Stimulated activated memory B cell treated with anti-CD40 and anti-IgM and Interleukin-4, amounts not matched to agents 10 μg/mL and 1 μg/mL and 100 μg/mL, for 72 hours (primary cell): ENCODE measurements around the gene USPL1.
"Not testable (repeated sequence)": the region's sequence is repeated elsewhere in the genome, so short reads cannot be mapped to it uniquely, and the experiment has no call there.

Source experiments
- ATAC-seq: fragments of 150-1000 bp; cut with Tn5 transposase; 2 replicates; pipeline ENCODE4 v1.10.0; 2021
- H3K27ac Mint-ChIP-seq: one replicate; pipeline ENCODE4 v1.8.0; 2022; ENCODE audit warnings: mild to moderate bottlenecking, mixed read lengths
- H3K27me3 Mint-ChIP-seq: one replicate; pipeline ENCODE4 v1.8.0; 2022; ENCODE audit warnings: mixed read lengths
- H3K36me3 Mint-ChIP-seq: one replicate; pipeline ENCODE4 v1.8.0; 2022; ENCODE audit warnings: mixed read lengths
- H3K4me1 Mint-ChIP-seq: one replicate; pipeline ENCODE4 v1.8.0; 2022; ENCODE audit warnings: mixed read lengths
- H3K4me3 Mint-ChIP-seq: one replicate; pipeline ENCODE4 v1.8.0; 2022; ENCODE audit warnings: mild to moderate bottlenecking, moderate library complexity, mixed read lengths
- H3K9me3 Mint-ChIP-seq: one replicate; pipeline ENCODE4 v1.8.0; 2022; ENCODE audit warnings: mixed read lengths

USPL1 gene

DNA sequence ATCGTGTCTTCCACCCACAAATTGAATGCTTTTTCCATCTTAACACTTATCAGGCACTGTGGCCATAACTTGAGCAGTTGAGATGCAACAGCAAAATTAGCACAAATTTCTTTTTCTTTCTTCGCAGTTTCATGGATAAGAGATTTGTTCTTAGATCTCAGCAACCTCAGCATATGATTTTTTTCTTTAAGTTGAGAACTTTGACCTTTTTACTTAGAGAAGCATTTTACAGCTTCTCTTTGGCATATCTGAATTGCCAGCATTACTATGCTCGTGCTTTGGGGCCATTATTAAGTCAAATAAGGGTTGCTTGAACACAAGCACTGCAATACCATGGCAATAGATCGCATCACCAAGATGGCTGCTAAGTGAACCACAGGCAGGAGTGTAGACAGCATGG is 16.1 kb downstream of the USPL1 start:
- peaks cover 5% of the 10 kb centered on the region for H3K9me3 Mint-ChIP-seq
- no peak overlapping the region for H3K4me3 Mint-ChIP-seq
- H3K4me1 Mint-ChIP-seq, result peaks cover 63% of the 10 kb centered on the region
- no peak overlapping the region for H3K27ac Mint-ChIP-seq
- no peaks in the 10 kb centered on the region for H3K27me3 Mint-ChIP-seq
- peaks cover 74% of the 10 kb centered on the region for H3K36me3 Mint-ChIP-seq
- ATAC-seq, result no peak

DNA sequence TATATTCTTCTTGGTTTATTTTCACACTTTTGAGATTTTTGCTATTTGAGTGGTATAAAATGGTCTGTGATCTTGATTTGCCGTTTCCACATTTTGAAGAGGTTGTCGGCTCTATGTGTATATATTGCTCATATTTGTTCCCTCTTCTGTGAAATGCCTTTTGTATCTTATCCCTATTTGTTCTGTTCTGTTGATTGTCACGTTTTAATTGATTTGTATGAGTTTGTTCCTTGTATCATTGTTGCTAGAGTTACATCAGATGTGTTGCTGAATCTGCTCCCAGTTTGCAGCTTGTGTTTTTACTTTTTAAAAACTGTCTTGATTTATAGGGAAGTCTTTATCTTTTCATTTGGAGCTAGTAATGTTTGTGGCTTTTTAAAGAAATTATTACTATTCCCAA is 17.1 kb downstream of the USPL1 start:
- ATAC-seq, result no peak
- Mint-ChIP-seq H3K4me3 (no peak overlapping the region), H3K27me3 (no peaks in the 10 kb centered on the region), H3K36me3 (peaks cover 69% of the 10 kb centered on the region), H3K9me3 (peaks cover 5% of the 10 kb centered on the region), H3K4me1 (peaks cover 53% of the 10 kb centered on the region), H3K27ac (no peak overlapping the region)

DNA sequence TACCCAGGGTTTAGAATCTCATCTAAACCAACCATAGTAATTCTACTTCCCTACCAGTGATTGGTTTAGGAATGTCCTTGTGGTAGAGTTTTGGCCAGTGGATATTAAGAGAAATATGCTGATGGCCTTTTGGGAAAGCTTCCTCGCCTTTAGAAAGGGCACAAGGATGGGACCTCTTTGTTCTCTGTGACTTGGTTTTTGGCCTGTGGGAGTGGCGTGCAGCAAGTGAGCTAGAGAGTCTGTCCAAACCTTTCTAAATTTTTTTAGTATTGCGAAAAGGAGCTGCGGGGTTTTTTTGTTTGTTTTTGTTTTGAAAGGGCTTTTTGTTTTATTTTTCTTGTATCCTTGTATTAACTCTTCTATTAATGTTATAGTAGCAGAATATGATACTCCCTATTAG is 20.6 kb downstream of the USPL1 start:
- H3K27ac Mint-ChIP-seq, result no peak overlapping the region
- peaks cover 50% of the 10 kb centered on the region for H3K4me1 Mint-ChIP-seq
- no peak overlapping the region for H3K4me3 Mint-ChIP-seq
- no peak for ATAC-seq
- H3K9me3 Mint-ChIP-seq, result peaks cover 5% of the 10 kb centered on the region
- H3K36me3 Mint-ChIP-seq, result peaks cover 68% of the 10 kb centered on the region
- H3K27me3 Mint-ChIP-seq, result no peaks in the 10 kb centered on the region

DNA sequence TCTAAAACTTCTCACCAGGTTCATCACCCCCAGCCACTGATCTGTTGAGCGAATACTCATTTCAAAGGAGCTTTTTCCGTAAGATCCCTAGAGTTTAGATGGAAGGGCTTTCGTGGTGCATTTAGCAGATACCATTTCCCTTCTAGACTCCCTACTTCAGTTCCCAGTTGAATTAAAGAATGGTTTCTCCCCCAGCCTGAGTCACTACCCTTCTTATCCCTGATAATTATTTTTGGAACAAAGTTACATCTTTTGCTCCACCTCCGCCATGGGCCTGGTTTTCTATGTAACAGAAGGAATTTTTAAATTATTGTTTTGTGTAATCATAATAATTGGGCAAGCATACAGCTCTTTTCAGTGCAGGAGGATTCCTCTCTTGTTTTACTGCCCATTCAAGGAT is 22.0 kb downstream of the USPL1 start:
- Mint-ChIP-seq H3K4me3 (no peak overlapping the region), H3K27ac (no peak overlapping the region), H3K4me1 (peaks cover 40% of the 10 kb centered on the region), H3K36me3 (peaks cover 60% of the 10 kb centered on the region), H3K9me3 (peaks cover 2% of the 10 kb centered on the region), H3K27me3 (no peaks in the 10 kb centered on the region)
- ATAC-seq, result no peak

DNA sequence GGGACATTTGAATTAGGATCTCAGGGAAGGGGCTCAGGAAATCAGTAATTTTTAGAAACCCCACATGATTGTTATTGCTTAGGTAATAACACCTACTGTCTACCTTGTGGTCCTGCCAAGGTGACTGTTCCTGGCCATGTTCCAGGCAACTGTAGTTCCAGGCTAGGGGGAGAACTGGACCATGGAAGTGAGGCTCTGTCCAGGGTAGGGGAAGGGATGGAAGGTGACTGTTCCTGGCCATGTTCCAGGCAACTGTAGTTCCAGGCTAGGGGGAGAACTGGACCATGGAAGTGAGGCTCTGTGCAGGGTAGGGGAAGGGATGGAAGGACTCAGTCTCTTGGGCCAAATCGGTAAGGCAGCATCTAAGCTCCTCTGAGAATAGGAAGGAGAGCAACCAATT is 23.5 kb downstream of the USPL1 start:
- H3K9me3 Mint-ChIP-seq, H3K27me3 Mint-ChIP-seq, ATAC-seq, H3K4me3 Mint-ChIP-seq: not testable (repeated sequence)
- Mint-ChIP-seq H3K4me1 (peaks cover 27% of the 10 kb centered on the region), H3K27ac (peak overlapping the region; percentile 42), H3K36me3 (peaks cover 50% of the 10 kb centered on the region)

DNA sequence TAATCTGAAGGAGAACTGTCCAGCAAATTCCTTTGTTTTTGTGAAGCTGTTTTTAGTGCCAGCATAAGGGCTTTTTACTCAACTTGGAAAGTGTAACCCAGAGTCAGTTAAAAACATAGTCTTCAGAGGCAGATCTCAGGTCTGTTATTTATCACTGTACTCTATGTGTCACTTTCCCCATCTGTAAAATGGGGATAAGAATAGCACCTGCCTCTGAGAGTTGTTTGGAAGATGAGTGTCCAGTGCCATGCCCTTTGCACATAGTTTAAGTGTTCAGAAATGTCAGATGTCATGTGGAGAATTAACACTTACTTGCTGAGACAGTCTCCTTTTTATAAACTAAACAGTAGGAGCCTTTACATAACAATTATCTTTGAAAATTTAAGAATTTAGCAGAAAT is 27.9 kb downstream of the USPL1 start:
- H3K27me3 Mint-ChIP-seq, result no peaks in the 10 kb centered on the region
- H3K4me1 Mint-ChIP-seq, result peaks cover 40% of the 10 kb centered on the region
- H3K9me3 Mint-ChIP-seq, result no peaks in the 10 kb centered on the region
- H3K36me3 Mint-ChIP-seq, result peaks cover 63% of the 10 kb centered on the region
- ATAC-seq, result no peak
- H3K4me3 Mint-ChIP-seq, result no peak overlapping the region
- no peak overlapping the region for H3K27ac Mint-ChIP-seq

DNA sequence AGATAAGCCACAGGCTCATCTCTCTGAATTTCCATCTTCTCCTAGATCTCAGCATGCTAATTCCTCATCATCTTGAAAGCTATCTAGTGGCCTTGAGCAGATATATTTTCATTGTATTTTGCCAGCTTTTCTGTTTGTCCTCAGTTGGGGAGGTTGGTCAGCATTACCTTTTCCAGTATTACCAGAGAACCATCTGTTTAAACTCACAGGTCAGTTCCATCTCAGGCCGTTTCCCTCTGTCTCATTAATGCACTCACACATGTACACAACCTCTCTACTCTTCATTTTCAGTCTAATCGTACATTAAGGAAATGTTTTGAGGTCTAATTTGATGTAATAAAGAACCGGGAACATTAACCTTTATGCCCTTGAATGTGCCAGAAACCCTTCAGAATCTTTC is 29.7 kb downstream of the USPL1 start:
- no peak overlapping the region for H3K4me3 Mint-ChIP-seq
- no peak for ATAC-seq
- peaks cover 42% of the 10 kb centered on the region for H3K4me1 Mint-ChIP-seq
- peak overlapping the region; percentile 77 for H3K27ac Mint-ChIP-seq
- H3K9me3 Mint-ChIP-seq, result no peaks in the 10 kb centered on the region
- H3K27me3 Mint-ChIP-seq, result no peaks in the 10 kb centered on the region
- peaks cover 60% of the 10 kb centered on the region for H3K36me3 Mint-ChIP-seq

DNA sequence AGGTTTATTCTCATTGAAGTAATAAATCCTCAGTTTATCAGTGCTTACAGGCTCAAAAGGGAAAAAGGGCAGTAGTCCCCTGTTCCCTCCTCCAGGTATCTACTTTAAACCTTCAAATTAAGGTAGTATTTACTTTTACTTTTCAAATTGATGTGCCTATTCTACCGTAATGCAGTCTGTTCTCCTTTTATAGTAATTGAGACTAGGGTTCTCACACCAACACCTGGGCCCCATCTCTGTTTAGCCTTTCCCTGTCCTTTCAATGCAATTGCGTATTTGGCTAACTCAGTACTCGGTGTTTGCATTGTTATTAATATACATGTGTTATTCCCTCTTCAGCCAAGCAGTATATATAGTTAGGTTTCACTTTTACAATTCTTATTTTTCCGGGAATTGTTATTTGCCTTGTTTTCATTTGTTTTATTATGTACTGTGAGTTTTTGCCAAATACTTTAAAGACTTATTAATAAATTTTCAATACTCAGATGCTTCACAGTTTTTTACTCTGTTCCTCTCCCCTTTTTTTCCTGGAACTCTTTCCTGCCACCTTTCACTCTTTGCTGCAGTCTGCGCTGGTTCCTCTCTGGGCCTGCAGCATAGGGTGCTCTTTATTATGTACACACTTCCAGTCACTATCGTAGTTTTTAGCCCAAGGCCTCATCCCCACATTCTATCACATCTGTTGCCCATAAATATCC is 30.3 kb downstream of the USPL1 start:
- Mint-ChIP-seq H3K4me3 (peak overlapping the region; percentile 51), H3K36me3 (peaks cover 60% of the 10 kb centered on the region), H3K9me3 (no peaks in the 10 kb centered on the region), H3K27ac (peak overlapping the region; percentile 77), H3K27me3 (no peaks in the 10 kb centered on the region), H3K4me1 (peaks cover 41% of the 10 kb centered on the region)
- peak; percentile 54 for ATAC-seq

DNA sequence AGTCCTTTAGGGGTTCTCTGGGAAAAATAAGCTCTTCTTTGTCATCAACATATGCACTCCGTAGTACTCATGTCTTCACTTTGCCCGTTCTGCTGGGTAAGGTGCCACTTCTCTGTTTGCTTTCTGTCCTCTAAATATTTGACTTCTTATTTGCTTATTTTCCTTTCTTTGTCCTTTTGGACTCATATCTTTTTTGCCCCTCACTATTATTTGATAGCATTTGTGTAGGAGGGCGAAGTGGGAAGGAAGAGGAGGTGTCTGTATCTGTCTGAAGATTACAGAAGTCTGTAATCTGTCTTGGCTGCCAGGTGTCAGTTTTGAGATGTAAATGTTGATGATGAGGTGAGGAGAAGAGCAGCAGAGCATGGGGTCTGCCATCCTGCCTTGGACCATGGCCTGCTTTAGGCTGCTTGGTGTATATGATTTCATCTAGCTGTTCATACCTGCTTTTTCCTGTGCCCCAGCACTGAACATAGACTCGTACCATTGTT is 30.8 kb downstream of the USPL1 start:
- peaks cover 61% of the 10 kb centered on the region for H3K36me3 Mint-ChIP-seq
- peak; percentile 66 for ATAC-seq
- peaks cover 38% of the 10 kb centered on the region for H3K4me1 Mint-ChIP-seq
- no peaks in the 10 kb centered on the region for H3K27me3 Mint-ChIP-seq
- peak overlapping the region; percentile 77 for H3K27ac Mint-ChIP-seq
- H3K4me3 Mint-ChIP-seq, result peak overlapping the region; percentile 51
- no peaks in the 10 kb centered on the region for H3K9me3 Mint-ChIP-seq

DNA sequence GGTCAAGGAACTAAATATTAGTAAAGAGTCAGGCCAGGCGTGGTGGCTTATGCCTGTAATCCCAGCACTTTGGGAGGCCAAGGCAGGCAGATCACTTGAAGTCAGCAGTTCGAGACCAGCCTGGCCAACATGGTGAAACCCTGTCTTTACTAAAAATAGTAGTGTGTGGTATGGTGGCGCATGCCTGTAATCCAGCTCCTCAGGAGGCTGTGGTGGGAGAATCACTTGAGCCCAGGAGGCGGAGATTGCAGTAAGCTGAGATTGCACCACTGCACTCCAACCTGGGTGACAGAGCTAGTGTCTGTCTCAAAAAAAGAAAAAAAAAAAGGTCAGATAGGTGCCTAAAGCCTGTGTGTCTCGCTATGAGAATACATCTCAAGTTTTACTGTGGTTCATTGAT is 33.9 kb downstream of the USPL1 start:
- not testable (repeated sequence) for H3K9me3 Mint-ChIP-seq, ATAC-seq, H3K4me3 Mint-ChIP-seq, H3K27me3 Mint-ChIP-seq
- Mint-ChIP-seq H3K36me3 (peaks cover 81% of the 10 kb centered on the region), H3K4me1 (peaks cover 40% of the 10 kb centered on the region), H3K27ac (peak overlapping the region; percentile 52)

DNA sequence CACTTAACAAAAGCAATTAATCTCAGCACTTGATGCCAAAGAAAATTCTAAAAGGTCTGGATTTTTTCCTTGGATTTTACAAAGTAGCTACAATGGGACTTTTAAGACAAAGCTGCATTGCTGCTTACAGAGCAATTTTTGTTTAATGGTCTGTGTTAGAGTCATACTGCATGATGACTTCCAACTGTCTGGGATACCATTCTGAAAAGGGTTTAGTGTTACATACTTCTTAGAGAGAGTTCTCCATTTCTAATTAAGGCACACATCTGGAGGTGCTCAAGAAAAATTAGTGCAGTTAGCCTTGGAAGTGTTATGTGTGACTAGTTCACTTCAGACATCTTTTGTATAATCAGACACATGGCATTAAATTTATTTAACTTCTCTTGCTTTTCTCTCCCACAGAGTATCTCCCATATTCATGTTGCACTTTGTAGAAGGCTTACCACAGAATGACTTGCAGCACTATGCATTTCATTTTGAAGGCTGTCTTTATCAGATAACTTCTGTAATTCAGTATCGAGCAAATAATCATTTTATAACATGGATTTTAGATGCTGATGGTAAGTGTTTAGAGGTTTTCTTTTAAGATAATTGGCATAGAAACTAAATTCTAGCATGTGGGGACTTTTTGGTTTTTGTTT is 35.1 kb downstream of the USPL1 start:
- H3K27me3 Mint-ChIP-seq, result no peaks in the 10 kb centered on the region
- H3K27ac Mint-ChIP-seq, result peak overlapping the region; percentile 54
- H3K36me3 Mint-ChIP-seq, result peaks cover 81% of the 10 kb centered on the region
- H3K4me3 Mint-ChIP-seq, result no peak overlapping the region
- no peaks in the 10 kb centered on the region for H3K9me3 Mint-ChIP-seq
- no peak for ATAC-seq
- peaks cover 28% of the 10 kb centered on the region for H3K4me1 Mint-ChIP-seq

DNA sequence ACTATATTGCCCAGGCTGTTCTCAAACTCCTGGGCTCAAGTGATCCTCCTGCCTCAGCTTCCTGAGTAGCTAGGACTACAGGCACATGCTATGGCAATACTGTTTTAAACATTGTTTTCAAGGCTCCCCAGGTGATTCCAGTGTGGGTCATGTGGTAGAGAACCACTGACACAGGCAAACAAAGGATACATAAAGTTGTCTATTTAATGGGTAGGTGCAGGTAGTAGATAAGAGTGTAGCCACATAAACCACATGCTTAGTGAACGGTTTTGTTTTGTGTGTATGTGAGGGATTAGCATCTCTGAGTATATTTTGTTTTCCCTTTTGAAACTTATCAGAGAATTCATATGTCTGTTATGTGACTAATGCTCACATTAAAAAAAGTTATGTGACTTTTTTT is 36.7 kb downstream of the USPL1 start:
- Mint-ChIP-seq H3K4me1 (peaks cover 20% of the 10 kb centered on the region), H3K36me3 (peaks cover 86% of the 10 kb centered on the region), H3K9me3 (peaks cover 1% of the 10 kb centered on the region), H3K27me3 (no peaks in the 10 kb centered on the region), H3K4me3 (no peak overlapping the region), H3K27ac (peak overlapping the region; percentile 34)
- no peak for ATAC-seq

DNA sequence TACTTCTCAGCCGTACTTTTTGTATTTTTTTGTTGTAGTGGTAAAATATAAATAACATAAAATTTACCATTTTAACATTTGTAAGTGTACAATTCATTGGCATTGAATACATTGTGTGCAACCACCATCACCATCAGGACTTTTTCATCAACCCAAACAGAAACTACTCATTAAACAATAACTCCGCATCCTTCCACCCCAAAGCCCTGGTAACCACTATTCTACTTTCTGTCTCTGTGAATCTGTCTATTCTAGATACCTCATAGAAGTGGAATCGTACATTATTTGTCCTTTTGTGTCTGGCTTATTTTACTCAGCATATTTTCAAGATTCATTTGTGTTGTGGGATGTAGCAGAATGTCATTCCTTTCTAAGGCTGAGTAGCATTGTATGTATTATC is 38.5 kb downstream of the USPL1 start:
- ATAC-seq, result no peak
- Mint-ChIP-seq H3K4me3 (no peak overlapping the region), H3K36me3 (peaks cover 79% of the 10 kb centered on the region), H3K9me3 (peaks cover 3% of the 10 kb centered on the region), H3K27ac (no peak overlapping the region), H3K4me1 (peaks cover 26% of the 10 kb centered on the region), H3K27me3 (no peaks in the 10 kb centered on the region)

DNA sequence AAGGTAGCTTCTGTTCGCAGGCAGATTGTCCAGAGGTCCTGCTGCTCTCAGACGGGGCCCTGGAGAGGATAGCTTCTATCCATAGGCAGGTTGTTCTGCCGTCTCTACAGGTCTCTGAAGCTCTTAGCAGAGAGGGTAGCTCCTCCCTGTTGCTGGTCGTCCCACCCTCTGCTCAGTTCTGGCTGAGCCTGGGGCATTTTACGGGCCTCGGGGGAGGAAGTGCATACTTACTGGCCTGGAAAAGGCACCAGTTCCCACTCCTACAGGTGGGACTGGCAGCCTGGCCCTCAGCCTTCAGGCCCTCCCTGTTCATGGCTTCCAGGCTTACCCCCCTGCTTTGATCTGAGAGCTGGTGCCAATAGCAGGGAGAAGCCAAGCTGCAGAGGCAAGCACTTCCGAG is 42.3 kb downstream of the USPL1 start:
- Mint-ChIP-seq H3K27ac (peak overlapping the region; percentile 75), H3K27me3 (no peaks in the 10 kb centered on the region), H3K36me3 (peaks cover 58% of the 10 kb centered on the region), H3K9me3 (peaks cover 6% of the 10 kb centered on the region), H3K4me1 (peaks cover 12% of the 10 kb centered on the region), H3K4me3 (no peak overlapping the region)
- no peak for ATAC-seq

DNA sequence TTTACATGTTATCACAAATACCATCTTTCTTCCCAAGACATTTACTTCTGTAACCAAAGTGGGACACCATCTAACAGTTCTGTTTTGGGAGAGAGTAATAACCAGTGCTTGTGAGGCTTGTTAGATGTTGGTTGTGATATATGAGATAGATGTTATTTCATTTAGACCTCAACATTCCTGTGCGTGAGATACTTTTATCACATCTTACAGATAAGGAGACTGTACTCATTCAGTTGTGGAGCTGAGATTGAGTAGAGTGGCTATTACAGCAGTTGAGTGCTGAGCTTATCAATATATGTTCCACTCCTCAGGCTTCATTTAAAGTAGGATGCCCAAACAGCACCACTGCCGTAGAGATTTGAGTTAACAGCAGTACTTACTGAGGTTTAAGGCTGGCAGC is 43.1 kb downstream of the USPL1 start:
- no peak overlapping the region for H3K4me3 Mint-ChIP-seq

DNA sequence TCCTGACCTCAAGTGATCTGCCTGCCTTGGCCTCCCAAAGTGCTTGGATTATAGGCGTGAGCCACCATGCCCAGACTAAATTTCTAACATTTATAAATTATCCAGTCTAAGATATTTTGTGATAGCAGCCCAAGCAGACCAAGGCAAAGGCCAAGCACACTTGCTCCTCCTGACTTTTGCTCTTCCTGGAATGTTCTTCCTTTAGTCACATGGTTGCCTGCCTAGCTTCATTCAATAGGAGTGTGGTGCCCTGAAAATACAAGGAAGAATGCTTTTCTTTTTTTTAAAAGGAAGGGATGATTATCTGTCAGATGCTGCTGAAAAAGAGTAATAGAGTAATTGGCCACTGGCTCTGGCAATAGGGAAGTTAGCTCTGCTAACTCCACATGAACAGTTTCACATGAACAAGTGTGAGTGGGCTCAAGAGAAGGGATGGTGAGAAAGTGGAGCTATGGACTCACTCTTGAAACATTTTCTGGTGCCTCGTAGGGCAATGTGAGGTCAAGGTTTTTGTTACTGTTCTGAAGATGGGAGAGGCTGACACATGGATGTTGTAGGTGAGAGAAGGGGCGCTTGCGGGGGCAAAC is 47.1 kb downstream of the USPL1 start:
- Mint-ChIP-seq H3K4me1 (peaks cover 6% of the 10 kb centered on the region), H3K36me3 (peaks cover 12% of the 10 kb centered on the region), H3K9me3 (peaks cover 3% of the 10 kb centered on the region), H3K27me3 (no peaks in the 10 kb centered on the region), H3K27ac (no peak overlapping the region), H3K4me3 (no peak overlapping the region)
- ATAC-seq, result no peak

More for the DNA sequence above, 43.1 kb downstream of the USPL1 start:
- Mint-ChIP-seq H3K4me1 (peaks cover 12% of the 10 kb centered on the region), H3K9me3 (peaks cover 6% of the 10 kb centered on the region), H3K27ac (no peak overlapping the region), H3K27me3 (no peaks in the 10 kb centered on the region), H3K36me3 (peaks cover 50% of the 10 kb centered on the region)
- ATAC-seq, result no peak
